Neuronal stem cell (in vitro differentiated cells): ENCODE measurements around the gene TBC1D13. TPM values are rescaled to one million over a fixed set of nuclear protein-coding genes. Genes with fewer than 3 reads are reported as not detected.
"Not testable (repeated sequence)": the region's sequence is repeated elsewhere in the genome, so short reads cannot be mapped to it uniquely, and the experiment has no call there.

Experiments used
- DNase-seq: peaks from one replicate; pipeline ENCODE4 v3.0.0-alpha.2; 2013; ENCODE audit warnings: low spot score
- H2AFZ ChIP-seq: one replicate; pipeline ENCODE4 v1.6.1; 2013; ENCODE audit warnings: mild to moderate bottlenecking, low read length, inconsistent platforms
- H2AK5ac ChIP-seq: 2 replicates; pipeline ENCODE4 v1.6.1; 2013; ENCODE audit warnings: low read depth, mild to moderate bottlenecking, inconsistent platforms, low read length, moderate library complexity, mixed read lengths
- H2BK120ac ChIP-seq: 2 replicates; pipeline ENCODE4 v1.6.1; 2013; ENCODE audit warnings: low read depth, mild to moderate bottlenecking, inconsistent platforms, low read length, moderate library complexity, mixed read lengths
- H2BK12ac ChIP-seq: one replicate; pipeline ENCODE4 v1.6.1; 2013; ENCODE audit warnings: low read length, inconsistent platforms
- H2BK15ac ChIP-seq: 2 replicates; pipeline ENCODE4 v1.6.1; 2013; ENCODE audit warnings: mild to moderate bottlenecking, low read length, inconsistent platforms, mixed read lengths
- H2BK5ac ChIP-seq: one replicate; pipeline ENCODE4 v1.6.1; 2013; ENCODE audit warnings: inconsistent platforms, mild to moderate bottlenecking, low read length, moderate library complexity
- H3K14ac ChIP-seq: one replicate; pipeline ENCODE4 v1.6.1; 2013; ENCODE audit warnings: low read length, inconsistent platforms
- H3K18ac ChIP-seq: 2 replicates; pipeline ENCODE4 v1.6.1; 2013; ENCODE audit warnings: low read length, inconsistent platforms
- H3K23ac ChIP-seq: 2 replicates; pipeline ENCODE4 v1.6.1; 2013; ENCODE audit warnings: low read depth, mild to moderate bottlenecking, mixed read lengths, low read length, inconsistent platforms; ENCODE audit not compliant: poor library complexity
- H3K27ac ChIP-seq: replicated peaks from 3 replicates; pipeline ENCODE4 v1.5.1; 2013; ENCODE audit warnings: low read length, inconsistent platforms
- H3K27me3 ChIP-seq, 3 experiments: 2 replicates each; pipeline ENCODE4 v1.6.1; 2013; ENCODE audit warnings: low read length in 3 of 3, mild to moderate bottlenecking in 2 of 3, inconsistent platforms in 1 of 3, low read depth in 1 of 3, mixed read lengths in 1 of 3, moderate library complexity in 1 of 3; ENCODE audit not compliant: control insufficient read depth in 3 of 3, insufficient read depth in 3 of 3
- H3K36me3 ChIP-seq, 2 donors: replicated peaks in 1 of 2; 2 replicates each; pipeline ENCODE4 v1.6.1; 2013; ENCODE audit warnings: low read length in 2 of 2; ENCODE audit not compliant: control insufficient read depth in 2 of 2, insufficient read depth in 2 of 2
- H3K4ac ChIP-seq: 2 replicates; pipeline ENCODE4 v1.6.1; 2013; ENCODE audit warnings: inconsistent platforms, mild to moderate bottlenecking, low read length, moderate library complexity
- H3K4me1 ChIP-seq, 2 donors: 1 replicate in 1 of 2; 2 replicates in 1 of 2; pipeline ENCODE4 v1.6.1; 2013; ENCODE audit warnings: low read length in 2 of 2, low read depth in 1 of 2; ENCODE audit not compliant: control insufficient read depth in 2 of 2, insufficient read depth in 1 of 2
- H3K4me2 ChIP-seq: one replicate; pipeline ENCODE4 v1.6.1; 2013; ENCODE audit warnings: mild to moderate bottlenecking, low read length, inconsistent platforms; ENCODE audit not compliant: insufficient read depth, poor library complexity, severe bottlenecking
- H3K4me3 ChIP-seq, 2 donors: 2 replicates each; pipeline ENCODE4 v1.5.1; 2013; ENCODE audit warnings: low read length in 2 of 2, mild to moderate bottlenecking in 2 of 2, inconsistent platforms in 1 of 2, moderate library complexity in 1 of 2
- H3K79me1 ChIP-seq: one replicate; pipeline ENCODE4 v1.6.1; 2013; ENCODE audit warnings: low read depth, mild to moderate bottlenecking, inconsistent platforms, low read length, moderate library complexity
- H3K9ac ChIP-seq: one replicate; pipeline ENCODE4 v1.6.1; 2013; ENCODE audit warnings: mild to moderate bottlenecking, low read depth, low read length, inconsistent platforms; ENCODE audit not compliant: poor library complexity
- H3K9me3 ChIP-seq, 2 donors: replicated peaks in 1 of 2; 2 replicates each; pipeline versions ENCODE3 to v1.6.1; 2013; ENCODE audit warnings: low read length in 2 of 2, mild to moderate bottlenecking in 2 of 2, inconsistent platforms in 1 of 2, low read depth in 1 of 2, mixed read lengths in 1 of 2, moderate library complexity in 1 of 2; ENCODE audit not compliant: control insufficient read depth in 2 of 2, insufficient read depth in 1 of 2
- H4K8ac ChIP-seq: one replicate; pipeline ENCODE4 v1.6.1; 2013; ENCODE audit warnings: low read depth, mild to moderate bottlenecking, inconsistent platforms, low read length, moderate library complexity
- H4K91ac ChIP-seq: one replicate; pipeline ENCODE4 v1.6.1; 2013; ENCODE audit warnings: low read length, low read depth, mild to moderate bottlenecking, inconsistent platforms; ENCODE audit not compliant: poor library complexity
- WGBS, 2 donors: extraction: QIAGEN DNeasy Blood & Tissue Kit; methylation state at CpG; one replicate each; pipeline ENCODE4 v1.1.7; 2013; ENCODE audit warnings: missing lambda C conversion rate in 2 of 2, mixed read lengths in 1 of 2; ENCODE audit not compliant: insufficient read length in 2 of 2, insufficient replicate concordance in 1 of 2; ENCODE audit errors: extremely low coverage in 2 of 2; 5-methylcytosine and 5-hydroxymethylcytosine counted together
- small RNA-seq: library from polyadenylated mRNA; stranded (forward); fragments of <200 nt; extraction: miRNeasy Mini kit (QIAGEN cat#:217004); gene quantifications from one replicate; pipeline ENCODE3, GENCODE V24; 2013; ENCODE audit not compliant: insufficient read depth

Gene TBC1D13

GRCh38 chr9:128858476-128858875 is 71.4 kb downstream of the TBC1D13 start:
- not testable (repeated sequence) for H3K27me3 ChIP-seq, H4K8ac ChIP-seq, H3K9ac ChIP-seq, H3K4me2 ChIP-seq, H3K36me3 ChIP-seq, H2BK15ac ChIP-seq, H3K79me1 ChIP-seq, H3K4ac ChIP-seq, H3K23ac ChIP-seq, H3K18ac ChIP-seq, H3K14ac ChIP-seq, H3K27ac ChIP-seq, H2AK5ac ChIP-seq, H3K9me3 ChIP-seq, H2AFZ ChIP-seq, H4K91ac ChIP-seq, H3K4me3 ChIP-seq, H2BK120ac ChIP-seq, H2BK12ac ChIP-seq, DNase-seq, H2BK5ac ChIP-seq, H3K4me1 ChIP-seq
- WGBS, 2 donors: no CpG with 5 or more reads among the region's 7 CpGs

Small RNA genes lying within 50 kb of the gene (small RNA-seq; reads per million reads assigned to genes)
- not detected for gene RF00017
